ENCODE measurements around the gene DOCK1.

GRCh38 chr10:127043301-127043700 is 138.1 kb downstream of the DOCK1 start:
- TF ChIP-seq POLR2AphosphoS5 (IDR thresholded peaks at IDR 0.05) (no peak), CTCF (IDR thresholded peaks at IDR 0.05) (no peak)
